Heart right ventricle (tissue), 16 donors: ENCODE results near the gene AHNAK2. TPM values are rescaled to one million over a fixed set of nuclear protein-coding genes. Genes with fewer than 3 reads are reported as not detected.

Source experiments
- ATAC-seq, 8 donors: fragments of 200-7000 bp; cut with Tn5 transposase; one replicate each; pipeline ENCODE4 v1.9.1; 2020; ENCODE audit warnings: mild to moderate bottlenecking in 8 of 8, moderate library complexity in 8 of 8, moderate number of reproducible peaks in 1 of 8
- DNase-seq, 2 donors: peaks; one replicate each; pipeline ENCODE4 v3.0.0-alpha.2; 2020
- H3K27ac ChIP-seq, 10 donors: fragments of 200-600 bp; sonication (generic) in 2 of 10; one replicate each; pipeline versions ENCODE4 v1.5.0 to v1.8.0; 2020 to 2022; ENCODE audit warnings: mild to moderate bottlenecking in 3 of 10
- H3K27me3 ChIP-seq, 7 donors: fragments of 200-600 bp; one replicate each; pipeline ENCODE4 v1.8.0; 2021 to 2022; ENCODE audit warnings: mild to moderate bottlenecking in 2 of 7
- H3K36me3 ChIP-seq, 9 donors: fragments of 200-600 bp; sonication (generic) in 1 of 9; one replicate each; pipeline versions ENCODE4 v1.5.0 to v1.8.0; 2020 to 2022; ENCODE audit warnings: mild to moderate bottlenecking in 2 of 9
- H3K4me1 ChIP-seq, 9 donors: fragments of 200-600 bp; sonication (generic) in 1 of 9; one replicate each; pipeline versions ENCODE4 v1.5.0 to v1.8.0; 2020 to 2022; ENCODE audit warnings: mild to moderate bottlenecking in 4 of 9
- H3K4me3 ChIP-seq, 10 donors: fragments of 200-600 bp; sonication (generic) in 2 of 10; one replicate each; pipeline versions ENCODE4 v1.5.0 to v1.8.0; 2020 to 2022; ENCODE audit warnings: mild to moderate bottlenecking in 7 of 10, moderate library complexity in 2 of 10
- H3K9me3 ChIP-seq, 11 donors: fragments of 200-600 bp in 10 of 11; sonication (generic) in 2 of 11; one replicate each; pipeline versions ENCODE4 v1.5.0 to v1.8.0; 2013 to 2022; ENCODE audit warnings: mild to moderate bottlenecking in 2 of 11, control low read depth in 1 of 11, moderate library complexity in 1 of 11
- CTCF ChIP-seq, 9 donors: fragments of 200-600 bp; sonication (generic) in 2 of 9; IDR thresholded peaks; one replicate each; pipeline versions ENCODE4 v1.5.0 to v1.8.0; 2021 to 2022; ENCODE audit warnings: antibody characterized with exemption in 9 of 9, mild to moderate bottlenecking in 5 of 9, moderate library complexity in 1 of 9
- WGBS, 2 donors: extraction: QIAGEN DNeasy Blood & Tissue Kit; methylation state at CpG; one replicate each; pipeline ENCODE4 v1.1.7; 2013; ENCODE audit warnings: inconsistent platforms in 1 of 2; 5-methylcytosine and 5-hydroxymethylcytosine counted together
- intact Hi-C, 10 donors: fragments of 100-400 bp; cut with DNase I; formaldehyde crosslinking; loops; one replicate each; pipeline versions ENCODE4 v1.11.1 to v1.14.2; 2022
- polyA plus RNA-seq, 2 donors: library from polyadenylated mRNA; stranded (reverse); fragments of 200-250 nt; gene quantifications; one replicate each; pipeline ENCODE4 v1.2.3, GENCODE V29; 2013
- total RNA-seq, 10 donors: library from RNA; stranded (reverse); fragmentation: NEBNext Ultra II Directional in 3 of 10; extraction: Animal tissue kit (Norgen Biotek cat#: 25700) in 3 of 10; gene quantifications; one replicate each; pipeline versions ENCODE4 v1.2.1 to v1.2.4, GENCODE V29; 2021 to 2023
- donor health status: Arrhythmogenic right ventricular cardiomyopathy.
- donor health status: ischemic (EF 13 %, LVEDD 7.1; RV severe dilation, severe dysfunction).
- donor health status: healthy with polysubstance abuse.
- donor health status: DM: no; HTN: yes; CAD: no.
- donor health status: DM: no; HTN: no; CAD: no.
- donor health status: ischemic (EF 25% LVEDD 6.9; RV normal size, moderate dysfunction).
- donor health status: ischemic (EF 25% LVEDD 5.7; RV mildly dilated, moderate dysfunction).
- donor health status: healthy.
- donor health status: DM: yes; HTN: yes; CAD: no.
- donor health status: Ischemic cardiomyopathy.
- donor health status: ischemic (EF 35%, LVEDD 5.7; RV mildly dilated, moderate dysfunction).
- donor health status: nonischemic (EF 11% LVEDD 7.7; RV severe dilation, severe dysfunction).
- donor health status: DM: yes; HTN: yes; CAD: no.
- donor health status: PGD.
- donor health status: ischemic (EF 29% LVEDD 5.4; RV normal size, mild dysfunction).
- donor health status: nonischemic (EF 23%, LVEDD 6.1; RV moderate dilation, normal function).

Gene AHNAK2
- total and polyA plus RNA-seq, 12 donors = 1.1 to 29.5 (median 3.1) TPM

GRCh38 chr14:105018414-105018813 is 40.2 kb upstream of the AHNAK2 start:
- no peak for TF ChIP-seq CTCF (IDR thresholded peaks at IDR 0.05)
- H3K36me3 ChIP-seq = peaks cover 0 to 4% (median 0%) of the 10 kb centered on the region in 9 donors
- no peak overlapping the region for H3K27ac ChIP-seq
- ATAC-seq (no peak), DNase-seq (no peak)
- no peaks in the 10 kb centered on the region for H3K27me3 ChIP-seq
- H3K4me3 ChIP-seq = peak overlapping the region in 1 of 10 donors; percentile 88
- intact Hi-C loops = no loop called here
- WGBS, 2 donors = 76 to 86% methylated on average over 4 of the region's 4 CpGs
- H3K9me3 ChIP-seq = no peaks in the 10 kb centered on the region
- H3K4me1 ChIP-seq = peaks cover 5 to 70% (median 28%) of the 10 kb centered on the region in 9 donors

- Histone ChIP-seq H3K4me3 (no peak overlapping the region), H3K27me3 (no peaks in the 10 kb centered on the region), H3K27ac (no peak overlapping the region), H3K4me1 (peaks cover 0 to 56% (median 27%) of the 10 kb centered on the region in 9 donors), H3K36me3 (peaks cover 0 to 14% (median 3%) of the 10 kb centered on the region in 9 donors), H3K9me3 (no peaks in the 10 kb centered on the region)
- WGBS, 2 donors = 85 to 98% methylated on average over 6 of the region's 6 CpGs
- ATAC-seq (no peak), DNase-seq (no peak)
- TF ChIP-seq CTCF (IDR thresholded peaks at IDR 0.05) = no peak
- intact Hi-C loops = no loop called here
Observed at GRCh38 chr14:105015905-105016304, 37.7 kb upstream of the AHNAK2 start.

GRCh38 chr14:105015242-105015641 is 37.1 kb upstream of the AHNAK2 start:
- TF ChIP-seq CTCF (IDR thresholded peaks at IDR 0.05) = no peak
- Histone ChIP-seq H3K9me3 (no peaks in the 10 kb centered on the region), H3K27ac (no peak overlapping the region), H3K4me3 (no peak overlapping the region), H3K27me3 (no peaks in the 10 kb centered on the region), H3K36me3 (peaks cover 0 to 21% (median 4%) of the 10 kb centered on the region in 9 donors), H3K4me1 (peaks cover 0 to 54% (median 27%) of the 10 kb centered on the region in 9 donors)
- DNase-seq (no peak), ATAC-seq (no peak)
- WGBS, 2 donors = 81 to 84% methylated on average over 9 of the region's 9 CpGs
- intact Hi-C loops = no loop called here

- H3K4me3 ChIP-seq = no peak overlapping the region
- H3K36me3 ChIP-seq = peaks cover 0 to 27% (median 4%) of the 10 kb centered on the region in 9 donors
- no peaks in the 10 kb centered on the region for H3K9me3 ChIP-seq
- H3K27me3 ChIP-seq = no peaks in the 10 kb centered on the region
- DNase-seq (no peak), ATAC-seq (no peak)
- intact Hi-C loops = no loop called here
- no peak for TF ChIP-seq CTCF (IDR thresholded peaks at IDR 0.05)
- WGBS, 2 donors = 76 to 77% methylated on average over 4 of the region's 4 CpGs
- no peak overlapping the region for H3K27ac ChIP-seq
- peaks cover 0 to 48% (median 21%) of the 10 kb centered on the region in 9 donors for H3K4me1 ChIP-seq
Observed at GRCh38 chr14:105014631-105015030, 36.5 kb upstream of the AHNAK2 start.
